ENCODE data around the gene RTL5.

Gene RTL5

DNA sequence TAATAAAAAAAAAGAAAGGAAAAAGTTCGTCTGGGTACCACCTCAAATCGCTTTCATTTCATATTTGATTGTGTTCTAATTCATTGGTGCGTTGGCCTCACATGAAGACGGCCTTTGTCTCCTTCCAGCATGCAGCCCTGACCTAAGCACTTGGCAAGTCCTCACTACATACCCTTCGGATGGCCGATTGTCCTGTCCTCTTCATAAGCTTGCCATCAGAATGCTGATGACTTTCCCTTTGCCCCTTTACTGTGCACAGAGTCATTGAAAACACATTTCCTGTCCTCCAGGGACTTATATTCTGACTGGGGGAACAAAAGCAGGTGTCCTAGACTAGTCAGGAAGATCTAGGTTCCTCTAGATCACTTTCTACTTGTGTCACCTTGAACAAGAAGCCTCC lies 43.0 kb downstream of the RTL5 start:
- no peak overlapping the region for H3K27ac Mint-ChIP-seq
- no peaks in the 10 kb centered on the region for H3K4me1 Mint-ChIP-seq
- H3K9me3 Mint-ChIP-seq, result no peaks in the 10 kb centered on the region
- no peak for DNase-seq
- CTCF ChIA-PET, result no interaction called here
- H3K36me3 Mint-ChIP-seq, result no peaks in the 10 kb centered on the region
- peaks cover 63% of the 10 kb centered on the region for H3K27me3 Mint-ChIP-seq
- H3K4me3 Mint-ChIP-seq, result no peak overlapping the region

GRCh38 chrX:72086995-72087394 lies 44.7 kb downstream of the RTL5 start:
- no peak overlapping the region for H3K27ac Mint-ChIP-seq
- H3K27me3 Mint-ChIP-seq, result peaks cover 53% of the 10 kb centered on the region
- H3K4me1 Mint-ChIP-seq, result no peaks in the 10 kb centered on the region
- H3K9me3 Mint-ChIP-seq, result no peaks in the 10 kb centered on the region
- no peaks in the 10 kb centered on the region for H3K36me3 Mint-ChIP-seq
- no peak overlapping the region for H3K4me3 Mint-ChIP-seq
- no peak for DNase-seq
- CTCF ChIA-PET, result no interaction called here

- H3K27ac Mint-ChIP-seq, result no peak overlapping the region
- H3K4me3 Mint-ChIP-seq, result no peak overlapping the region
- H3K9me3 Mint-ChIP-seq, result no peaks in the 10 kb centered on the region
- CTCF ChIA-PET, result no interaction called here
- H3K4me1 Mint-ChIP-seq, result no peaks in the 10 kb centered on the region
- no peak for DNase-seq
- H3K36me3 Mint-ChIP-seq, result no peaks in the 10 kb centered on the region
- peaks cover 58% of the 10 kb centered on the region for H3K27me3 Mint-ChIP-seq
These were observed 47.6 kb downstream of the RTL5 start for GRCh38 chrX:72084114-72084513.

DNA sequence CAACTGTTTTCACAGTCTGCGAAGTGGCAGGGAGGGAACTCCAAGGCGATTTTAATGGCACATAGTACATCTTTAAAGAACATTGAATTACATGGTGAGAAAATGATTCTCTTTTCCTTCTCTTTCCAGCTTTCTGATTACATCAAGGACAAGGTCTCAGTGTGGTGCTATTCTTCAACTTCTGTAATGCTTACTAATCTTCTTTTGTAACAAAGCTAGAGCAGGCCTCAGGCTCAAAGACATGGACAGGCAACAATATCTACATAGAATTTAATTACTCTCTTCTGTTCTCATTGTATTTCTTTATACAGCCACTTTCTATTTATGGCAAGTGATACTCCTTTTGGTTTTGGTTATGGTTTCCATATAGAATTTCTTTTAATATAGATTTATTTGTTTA lies 48.4 kb downstream of the RTL5 start:
- DNase-seq, result no peak
- Mint-ChIP-seq H3K27ac (no peak overlapping the region), H3K9me3 (no peaks in the 10 kb centered on the region), H3K36me3 (no peaks in the 10 kb centered on the region), H3K4me3 (no peak overlapping the region), H3K4me1 (peaks cover 4% of the 10 kb centered on the region), H3K27me3 (peaks cover 61% of the 10 kb centered on the region)
- CTCF ChIA-PET, result no interaction called here

DNA sequence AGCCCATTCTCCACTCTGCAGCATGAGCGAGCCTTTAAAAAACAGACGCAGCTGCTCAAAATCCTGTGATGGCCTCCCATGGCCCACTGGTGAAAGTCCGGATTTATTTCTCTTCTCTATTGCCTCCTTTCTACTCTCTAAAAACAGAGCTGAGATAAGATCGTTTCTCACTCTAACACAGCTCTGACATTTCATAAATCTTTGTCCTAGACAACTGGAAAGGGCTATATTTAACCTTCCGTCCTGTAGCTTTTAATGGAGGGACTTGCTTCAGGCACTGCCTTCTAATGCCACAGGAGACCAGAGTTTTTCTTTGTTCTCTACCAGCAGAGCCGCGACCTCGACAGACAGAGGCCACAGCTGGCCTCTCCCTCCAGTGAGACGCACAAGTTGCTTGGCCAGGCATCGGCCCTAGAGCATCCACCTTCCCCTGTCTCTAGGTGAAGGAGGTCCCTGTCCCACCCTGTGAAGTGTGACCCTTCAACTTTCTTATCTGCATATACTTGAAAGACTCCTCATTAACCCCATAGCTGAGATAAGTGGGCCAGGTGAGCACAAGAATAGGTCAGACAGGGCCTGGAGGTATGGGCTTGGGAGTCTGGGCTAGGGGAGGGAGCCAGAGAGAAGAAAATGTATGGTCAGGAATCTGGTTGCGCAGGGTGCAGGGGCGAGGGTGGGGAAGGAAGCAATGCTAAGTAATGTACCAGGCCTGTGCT lies 50.0 kb downstream of the RTL5 start:
- Mint-ChIP-seq H3K27ac (no peak overlapping the region), H3K36me3 (no peaks in the 10 kb centered on the region), H3K27me3 (peaks cover 63% of the 10 kb centered on the region), H3K9me3 (no peaks in the 10 kb centered on the region), H3K4me1 (peaks cover 9% of the 10 kb centered on the region), H3K4me3 (no peak overlapping the region)
- DNase-seq, result no peak
- CTCF ChIA-PET, result no interaction called here

DNA sequence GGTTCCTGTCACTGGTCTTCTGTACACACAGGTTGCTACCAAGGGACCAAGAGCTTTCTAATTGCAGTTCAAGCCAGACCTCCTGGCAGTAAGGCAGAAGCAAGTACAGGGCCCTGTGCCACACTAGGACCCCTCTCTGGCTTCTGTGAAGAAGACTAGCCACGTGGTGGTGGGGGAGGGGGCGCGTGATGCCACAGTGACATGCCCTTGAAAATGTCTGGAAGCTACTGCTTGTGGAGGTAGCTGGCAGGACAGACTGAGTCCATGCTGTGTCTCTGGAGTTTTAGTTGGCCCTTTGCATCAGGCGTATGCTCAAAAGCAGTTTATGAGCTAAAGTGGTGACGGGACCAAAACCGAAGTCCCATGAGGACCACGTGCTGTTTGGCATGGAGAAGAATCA lies 50.9 kb downstream of the RTL5 start:
- Mint-ChIP-seq H3K36me3 (no peaks in the 10 kb centered on the region), H3K4me1 (peaks cover 9% of the 10 kb centered on the region), H3K27ac (no peak overlapping the region), H3K4me3 (no peak overlapping the region), H3K9me3 (no peaks in the 10 kb centered on the region), H3K27me3 (peaks cover 60% of the 10 kb centered on the region)
- no peak for DNase-seq
- CTCF ChIA-PET, result no interaction called here

GRCh38 chrX:72080150-72080549 lies 51.6 kb downstream of the RTL5 start:
- CTCF ChIA-PET, result no interaction called here
- Mint-ChIP-seq H3K4me1 (peaks cover 9% of the 10 kb centered on the region), H3K27me3 (peaks cover 54% of the 10 kb centered on the region), H3K36me3 (no peaks in the 10 kb centered on the region), H3K27ac (no peak overlapping the region), H3K4me3 (no peak overlapping the region), H3K9me3 (no peaks in the 10 kb centered on the region)
- no peak for DNase-seq

DNA sequence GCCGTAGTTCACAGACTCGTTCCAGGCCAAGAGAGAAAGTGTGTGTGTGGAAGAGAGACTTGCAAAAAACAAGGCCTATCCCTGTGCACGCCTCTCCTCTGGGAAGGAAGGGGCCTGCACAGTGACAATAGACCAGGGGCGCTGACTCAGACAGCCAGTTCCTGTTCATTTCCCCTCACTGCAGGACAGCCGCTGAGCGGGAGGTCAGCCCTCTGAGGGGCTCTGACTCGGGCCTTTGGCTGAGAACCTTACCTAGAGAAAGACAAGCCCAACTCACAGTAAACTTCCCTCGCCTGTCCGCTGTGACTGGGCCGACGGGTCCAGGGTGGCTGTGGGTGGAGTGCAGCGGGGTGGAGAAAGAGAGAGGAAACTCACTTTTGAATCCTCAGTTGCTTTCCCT lies 52.1 kb downstream of the RTL5 start:
- no peak for DNase-seq
- Mint-ChIP-seq H3K4me3 (no peak overlapping the region), H3K27ac (no peak overlapping the region), H3K27me3 (peaks cover 48% of the 10 kb centered on the region), H3K9me3 (no peaks in the 10 kb centered on the region), H3K4me1 (peaks cover 9% of the 10 kb centered on the region), H3K36me3 (no peaks in the 10 kb centered on the region)
- CTCF ChIA-PET, result no interaction called here

- no peak for DNase-seq
- peaks cover 39% of the 10 kb centered on the region for H3K27me3 Mint-ChIP-seq
- H3K27ac Mint-ChIP-seq, result no peak overlapping the region
These were observed 53.3 kb downstream of the RTL5 start for GRCh38 chrX:72078411-72078810.

More at GRCh38 chrX:72078411-72078810, 53.3 kb downstream of the RTL5 start:
- H3K4me1 Mint-ChIP-seq, result peaks cover 9% of the 10 kb centered on the region
- CTCF ChIA-PET, result no interaction called here
- H3K4me3 Mint-ChIP-seq, result no peak overlapping the region
- H3K36me3 Mint-ChIP-seq, result no peaks in the 10 kb centered on the region
- no peaks in the 10 kb centered on the region for H3K9me3 Mint-ChIP-seq

Measured in activated naive CD4-positive, alpha-beta T cell treated with anti-CD3 and anti-CD28 coated beads, Interleukin-2, amount 10 ng/mL, durations not matched to agents 7 days and 5 days (primary cell).